Tongue (tissue), 2 donors: ENCODE data around the gene DZIP3. TPM values are rescaled to one million over a fixed set of nuclear protein-coding genes. Genes with fewer than 3 reads are reported as not detected.
A peak's percentile ranks its signal among the peaks of the same experiment; 100 is the strongest.

Experiments
- DNase-seq: peaks from one replicate; pipeline ENCODE4 v3.0.0-alpha.2; 2015
- total RNA-seq: library from RNA; depleted of rRNA; stranded (reverse); fragments of >200 nt; gene quantifications from one replicate; pipeline ENCODE4 v1.2.3, GENCODE V29; 2014

The DZIP3 gene
- total RNA-seq = 22.9 TPM

GRCh38 chr3:108589081-108589997 lies at the start of gene DZIP3, which contains the start of gene CIP2A:
DZIP3 (plus strand) TSS chr3:108589722; CDS start chr3:108605407, 15,685 bp downstream.
CIP2A (minus strand) TSS chr3:108589438; CDS start chr3:108589375, 63 bp downstream.
- peak; percentile 97 for DNase-seq

- no peak for DNase-seq
Measured at GRCh38 chr3:108546247-108546646, 43.3 kb upstream of the DZIP3 start.

- DNase-seq = no peak
Measured at GRCh38 chr3:108546692-108547091, 42.8 kb upstream of the DZIP3 start.

- no peak for DNase-seq
Measured at GRCh38 chr3:108548304-108548703, 41.2 kb upstream of the DZIP3 start.

- DNase-seq = no peak
Measured at GRCh38 chr3:108548886-108549285, 40.6 kb upstream of the DZIP3 start.

- peak; percentile 78 for DNase-seq
Measured at GRCh38 chr3:108552267-108553159, 37.0 kb upstream of the DZIP3 start.

- DNase-seq = no peak
Measured at GRCh38 chr3:108554229-108554628, 35.3 kb upstream of the DZIP3 start.

DNA sequence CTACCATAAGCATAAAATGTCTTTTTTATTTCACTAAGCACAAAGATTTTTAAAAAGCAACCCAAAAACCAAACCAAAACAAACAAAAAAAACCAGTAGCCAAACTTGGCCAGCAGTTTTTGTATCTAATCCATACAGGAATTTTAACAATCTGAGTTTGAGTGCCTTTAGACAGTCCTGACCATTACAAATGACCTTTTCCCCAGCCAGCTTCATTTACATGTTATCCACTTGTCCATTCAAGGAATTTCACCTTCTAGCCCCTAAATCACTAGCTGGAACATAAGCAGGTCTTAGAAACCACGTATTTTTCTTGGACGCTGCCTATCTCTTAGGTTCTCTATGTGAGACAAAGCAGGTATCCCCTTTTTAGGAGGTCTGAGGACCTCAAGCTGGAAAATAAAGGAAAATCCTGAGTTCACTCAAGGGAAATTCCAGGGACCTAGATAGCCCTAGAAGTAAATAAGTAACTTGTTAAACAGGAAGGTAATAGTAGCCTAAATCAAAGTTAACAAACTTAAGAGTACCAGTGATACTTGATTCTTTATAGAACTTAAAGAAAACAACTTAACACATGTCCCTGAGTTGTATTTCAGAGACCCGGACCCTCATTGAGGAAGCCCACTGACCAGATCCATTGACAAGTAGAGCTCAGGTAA lies 34.5 kb upstream of the DZIP3 start:
- DNase-seq = no peak

- no peak for DNase-seq
Measured at GRCh38 chr3:108555966-108556581, 33.4 kb upstream of the DZIP3 start.

DNA sequence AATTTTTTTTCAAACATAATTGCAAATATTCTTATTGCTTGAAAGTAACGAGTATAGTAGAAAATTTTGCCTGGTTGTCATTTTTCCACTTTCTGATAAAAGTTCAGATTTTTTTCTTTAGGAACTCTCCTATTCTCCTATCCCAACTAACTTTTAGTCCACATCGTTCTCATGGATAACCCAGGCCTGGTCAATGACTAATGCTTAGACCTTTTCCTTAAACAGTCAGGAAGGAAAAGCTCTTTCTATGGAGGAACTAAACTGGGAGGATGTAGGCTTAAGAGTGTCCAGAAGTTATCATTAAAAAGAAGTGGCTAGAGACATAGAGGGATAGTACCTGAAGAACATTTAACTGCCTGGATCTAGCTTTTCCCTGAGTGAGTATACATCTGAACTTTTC lies 27.0 kb upstream of the DZIP3 start:
- DNase-seq = no peak

DNA sequence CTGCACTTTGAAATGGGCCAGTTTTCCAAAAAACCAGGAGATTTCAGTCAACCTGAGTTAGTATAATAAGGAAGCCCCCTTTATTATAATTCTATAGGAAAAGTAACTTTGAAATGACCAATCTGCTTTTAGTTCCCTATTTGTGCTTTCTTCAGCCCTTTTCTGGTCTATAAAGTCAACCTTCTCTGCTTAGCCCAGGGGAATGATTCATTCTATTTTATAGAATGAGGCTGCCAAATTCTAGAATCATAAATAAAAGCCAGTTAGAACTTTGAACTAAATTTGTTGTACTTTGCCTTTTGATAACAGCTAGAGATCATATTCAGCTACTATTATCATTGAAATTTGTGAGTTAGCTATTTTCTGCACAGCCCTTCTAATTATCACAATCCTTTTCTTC lies 25.0 kb upstream of the DZIP3 start:
- DNase-seq = no peak

GRCh38 chr3:108565506-108565905 lies 24.0 kb upstream of the DZIP3 start:
- no peak for DNase-seq

GRCh38 chr3:108566599-108566998 lies 22.9 kb upstream of the DZIP3 start:
- no peak for DNase-seq

GRCh38 chr3:108569336-108569735 lies 20.2 kb upstream of the DZIP3 start:
- no peak for DNase-seq

DNA sequence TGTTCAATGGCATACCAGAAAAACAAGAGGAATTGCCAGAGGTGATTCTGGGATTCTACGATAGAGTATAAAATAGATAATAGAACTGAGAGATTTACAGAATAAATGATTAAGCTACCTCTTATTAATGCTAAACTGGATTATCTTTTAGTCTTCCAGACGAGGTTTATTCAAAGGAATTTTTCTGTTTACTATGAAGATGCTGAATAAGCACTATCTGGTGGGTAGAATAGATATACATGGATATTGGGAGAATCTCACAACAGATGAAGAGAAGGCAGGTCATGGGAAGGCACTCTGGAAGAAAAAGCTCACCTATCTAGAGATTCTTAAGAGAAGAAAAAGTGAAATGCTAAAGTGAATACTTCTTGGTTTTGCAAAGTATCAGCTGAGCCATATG lies 11.5 kb upstream of the DZIP3 start:
- DNase-seq = no peak

- no peak for DNase-seq
Measured at GRCh38 chr3:108588601-108589000, 921 bp upstream of the DZIP3 start.

GRCh38 chr3:108589998-108590323 lies 439 bp downstream of the DZIP3 start:
- no peak for DNase-seq

DNA sequence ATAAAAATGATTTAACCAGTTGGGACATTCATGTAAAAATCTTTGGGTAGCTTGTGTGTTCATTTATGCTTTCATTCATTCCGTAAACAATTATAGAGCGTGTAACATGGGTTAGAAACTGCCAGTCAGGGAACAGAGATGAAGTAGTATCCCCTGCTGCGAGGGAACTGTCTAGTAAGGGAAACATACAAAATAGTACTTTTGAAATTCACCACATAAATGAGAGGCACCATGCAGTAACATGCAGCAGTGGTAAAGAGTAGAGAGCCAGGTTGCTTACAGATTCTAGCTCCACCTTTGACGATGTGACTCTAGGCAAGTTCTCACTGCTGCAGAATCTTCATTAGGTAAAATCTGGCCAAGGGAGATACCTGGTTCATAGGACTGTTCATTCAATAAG lies 938 bp downstream of the DZIP3 start:
- DNase-seq = peak; percentile 9

GRCh38 chr3:108595321-108595720 lies 5.8 kb downstream of the DZIP3 start:
- no peak for DNase-seq

- DNase-seq = no peak
Measured at GRCh38 chr3:108598375-108598774, 8.9 kb downstream of the DZIP3 start.

DNA sequence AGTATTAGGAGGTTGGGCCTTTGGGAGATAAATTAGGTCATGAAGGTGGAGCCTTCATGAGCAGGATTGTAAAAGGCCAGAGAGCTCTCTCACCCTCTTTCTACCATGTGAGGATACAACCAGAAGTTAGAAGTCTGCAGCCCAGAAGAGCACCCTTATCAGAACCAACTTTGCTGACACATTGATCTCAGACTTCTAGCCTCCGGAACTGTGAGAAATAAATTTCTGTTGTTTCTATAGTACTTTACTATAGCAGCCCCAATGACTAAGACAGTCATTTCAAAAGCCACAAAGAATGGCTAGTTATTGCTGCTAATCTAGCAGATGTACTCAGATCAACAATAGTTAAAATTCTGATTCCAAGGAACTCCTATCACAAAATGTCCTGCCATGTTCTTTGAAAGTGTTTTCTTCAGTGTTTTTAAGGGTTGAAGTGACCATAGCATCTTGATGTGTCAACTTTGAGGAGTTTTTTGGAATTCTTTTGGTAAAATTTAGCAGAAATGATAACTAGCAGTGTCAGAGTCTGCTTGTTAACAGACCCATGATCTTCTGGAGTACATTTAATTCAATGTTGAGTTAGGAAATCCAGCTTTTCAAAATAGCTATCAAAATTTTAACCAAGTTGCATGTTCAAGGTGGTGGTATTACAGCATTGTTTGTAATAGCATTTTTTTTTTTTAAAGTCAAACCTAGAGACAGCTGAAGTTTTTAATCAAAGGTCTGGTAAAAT lies 10.3 kb downstream of the DZIP3 start:
- no peak for DNase-seq
